ENCODE results near the gene PNMA6F.

DNA sequence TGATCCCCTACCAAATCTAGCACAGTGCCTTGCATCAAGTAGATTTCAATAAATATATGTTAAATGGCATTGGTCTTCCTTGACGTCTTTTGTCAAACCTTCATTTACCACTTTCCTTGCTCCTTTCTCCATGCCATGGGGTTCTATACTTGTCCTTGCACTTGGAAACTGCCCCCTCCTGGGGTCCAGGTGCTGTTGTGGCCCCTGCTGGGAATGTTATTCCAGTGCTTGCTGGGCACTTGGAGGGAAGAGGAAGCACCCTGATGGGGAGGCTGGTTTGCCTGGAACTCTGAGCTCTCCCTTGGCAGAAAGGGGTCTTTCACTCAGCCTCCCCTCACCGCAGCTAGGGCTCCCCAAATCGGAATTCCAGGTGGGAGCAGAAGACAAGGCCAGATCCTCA is 31.3 kb upstream of the PNMA6F start:
- TF ChIP-seq, protein P1, sequence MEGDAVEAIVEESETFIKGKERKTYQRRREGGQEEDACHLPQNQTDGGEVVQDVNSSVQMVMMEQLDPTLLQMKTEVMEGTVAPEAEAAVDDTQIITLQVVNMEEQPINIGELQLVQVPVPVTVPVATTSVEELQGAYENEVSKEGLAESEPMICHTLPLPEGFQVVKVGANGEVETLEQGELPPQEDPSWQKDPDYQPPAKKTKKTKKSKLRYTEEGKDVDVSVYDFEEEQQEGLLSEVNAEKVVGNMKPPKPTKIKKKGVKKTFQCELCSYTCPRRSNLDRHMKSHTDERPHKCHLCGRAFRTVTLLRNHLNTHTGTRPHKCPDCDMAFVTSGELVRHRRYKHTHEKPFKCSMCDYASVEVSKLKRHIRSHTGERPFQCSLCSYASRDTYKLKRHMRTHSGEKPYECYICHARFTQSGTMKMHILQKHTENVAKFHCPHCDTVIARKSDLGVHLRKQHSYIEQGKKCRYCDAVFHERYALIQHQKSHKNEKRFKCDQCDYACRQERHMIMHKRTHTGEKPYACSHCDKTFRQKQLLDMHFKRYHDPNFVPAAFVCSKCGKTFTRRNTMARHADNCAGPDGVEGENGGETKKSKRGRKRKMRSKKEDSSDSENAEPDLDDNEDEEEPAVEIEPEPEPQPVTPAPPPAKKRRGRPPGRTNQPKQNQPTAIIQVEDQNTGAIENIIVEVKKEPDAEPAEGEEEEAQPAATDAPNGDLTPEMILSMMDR (IDR thresholded peaks at IDR 0.05): no peak
- TF ChIP-seq POLR2A (IDR thresholded peaks at IDR 0.05): no peak

Data from heart left ventricle (tissue), 13 donors.